ENCODE measurements around the gene FAF2.
A peak's percentile ranks its signal among the peaks of the same experiment; 100 is the strongest.
"Not testable (repeated sequence)": the region's sequence is repeated elsewhere in the genome, so short reads cannot be mapped to it uniquely, and the experiment has no call there.

Gene FAF2, protein sequence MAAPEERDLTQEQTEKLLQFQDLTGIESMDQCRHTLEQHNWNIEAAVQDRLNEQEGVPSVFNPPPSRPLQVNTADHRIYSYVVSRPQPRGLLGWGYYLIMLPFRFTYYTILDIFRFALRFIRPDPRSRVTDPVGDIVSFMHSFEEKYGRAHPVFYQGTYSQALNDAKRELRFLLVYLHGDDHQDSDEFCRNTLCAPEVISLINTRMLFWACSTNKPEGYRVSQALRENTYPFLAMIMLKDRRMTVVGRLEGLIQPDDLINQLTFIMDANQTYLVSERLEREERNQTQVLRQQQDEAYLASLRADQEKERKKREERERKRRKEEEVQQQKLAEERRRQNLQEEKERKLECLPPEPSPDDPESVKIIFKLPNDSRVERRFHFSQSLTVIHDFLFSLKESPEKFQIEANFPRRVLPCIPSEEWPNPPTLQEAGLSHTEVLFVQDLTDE

DNA sequence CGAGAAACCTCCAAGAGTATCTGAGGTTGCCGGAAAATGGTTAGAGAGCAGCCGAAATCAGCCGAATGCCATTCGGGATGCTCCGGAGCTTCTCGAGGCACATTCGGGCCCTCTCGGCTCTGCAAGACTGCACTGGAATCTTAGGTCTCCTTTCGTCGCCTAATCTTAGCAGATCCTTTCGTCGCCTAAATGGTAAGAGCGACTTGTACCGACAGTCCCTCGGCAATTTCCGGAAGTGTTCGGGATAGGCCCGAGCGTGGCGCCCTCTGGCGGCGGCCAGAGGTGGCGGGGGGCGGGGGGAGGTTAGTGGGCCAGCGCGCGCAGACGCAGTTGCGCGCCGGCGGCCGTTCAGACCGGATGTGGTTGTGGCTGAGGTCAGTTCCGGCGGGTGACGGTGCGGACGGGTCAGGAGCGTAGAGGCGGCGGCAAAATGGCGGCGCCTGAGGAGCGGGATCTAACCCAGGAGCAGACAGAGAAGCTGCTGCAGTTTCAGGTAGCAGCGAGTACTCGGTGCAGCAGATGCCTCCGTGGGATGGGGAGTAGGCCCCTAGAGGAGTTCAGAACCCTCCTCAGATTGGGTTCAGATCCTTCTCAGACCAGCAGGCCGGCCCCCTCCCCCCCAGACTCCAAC, at the start of gene FAF2:
Gene FAF2, plus strand, starts transcription at position 408 of the 631 bp plus-strand sequence. Its CDS starts 23 bp downstream, at position 431.
- DNase-seq = peak; percentile 85

GRCh38 chr5:176400382-176401156, 47.6 kb upstream of the FAF2 start:
- DNase-seq = no peak

GRCh38 chr5:176401281-176402205, 46.6 kb upstream of the FAF2 start:
- DNase-seq = no peak

DNA sequence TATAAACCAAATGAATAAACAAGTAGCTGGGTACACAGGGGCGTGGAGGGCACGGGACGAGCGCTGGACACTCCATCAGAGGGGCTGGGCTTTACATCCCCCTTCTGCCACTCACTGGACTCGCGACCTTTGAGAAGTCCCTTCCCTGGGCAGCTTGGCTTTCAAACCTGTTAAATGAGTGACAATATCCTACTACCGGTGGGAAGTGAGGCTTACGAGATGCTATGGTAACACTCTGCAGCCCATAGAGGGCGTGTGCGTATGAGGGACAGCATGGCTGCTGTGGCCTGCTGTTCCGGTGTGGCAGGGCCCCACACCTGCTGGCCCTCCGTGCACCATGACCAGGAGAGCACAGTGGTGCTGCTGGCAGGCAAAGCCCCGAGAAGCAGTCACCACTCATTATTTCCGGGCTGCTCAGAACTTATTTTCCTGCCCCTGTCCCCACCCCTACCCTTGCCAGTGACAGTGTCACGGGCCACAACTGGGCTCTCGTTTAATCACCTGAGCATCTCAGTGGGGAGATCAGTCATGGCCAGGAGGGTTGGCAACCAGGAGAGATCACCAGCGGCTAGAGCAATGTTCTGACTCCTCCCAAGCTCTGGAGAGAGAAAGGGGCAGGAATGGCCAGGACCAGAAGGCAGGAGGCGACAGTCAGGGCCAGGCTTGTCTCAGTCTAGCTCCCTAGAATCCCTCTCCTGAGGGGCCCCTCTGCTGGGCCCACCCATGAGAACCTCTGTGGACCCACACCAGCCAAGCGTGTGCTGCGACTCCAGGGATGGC, 42.3 kb upstream of the FAF2 start:
- DNase-seq = no peak

DNA sequence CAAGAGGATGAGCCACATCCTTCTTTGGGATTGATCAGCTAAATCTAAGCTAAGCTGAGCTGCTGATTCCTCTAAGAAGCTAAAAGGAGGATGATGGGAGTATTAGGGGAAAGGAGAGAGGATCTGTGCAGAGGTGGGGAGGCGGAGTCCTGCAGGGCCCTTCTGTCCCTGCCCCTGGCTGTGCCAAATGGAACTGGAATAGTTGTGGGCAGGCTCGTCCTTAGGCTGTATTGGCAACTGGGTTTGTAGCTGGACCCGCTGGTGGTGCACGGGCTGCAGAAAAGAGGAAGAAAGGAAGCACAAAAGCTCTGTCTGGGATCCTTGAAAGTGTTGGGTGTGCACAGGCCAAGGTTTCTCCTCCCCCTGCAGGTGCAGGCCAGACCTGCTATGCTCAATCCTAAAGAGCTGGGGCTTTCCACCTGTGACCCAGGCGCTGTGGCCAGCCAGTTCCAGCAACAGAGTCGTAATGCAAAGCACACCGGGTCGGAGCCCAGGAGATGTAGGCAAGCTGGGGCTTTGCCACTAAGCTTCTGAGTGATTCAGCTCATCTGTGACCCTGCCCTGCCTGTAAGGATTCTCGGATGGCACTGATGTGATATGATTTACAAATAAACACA, 41.6 kb upstream of the FAF2 start:
- DNase-seq = no peak

DNA sequence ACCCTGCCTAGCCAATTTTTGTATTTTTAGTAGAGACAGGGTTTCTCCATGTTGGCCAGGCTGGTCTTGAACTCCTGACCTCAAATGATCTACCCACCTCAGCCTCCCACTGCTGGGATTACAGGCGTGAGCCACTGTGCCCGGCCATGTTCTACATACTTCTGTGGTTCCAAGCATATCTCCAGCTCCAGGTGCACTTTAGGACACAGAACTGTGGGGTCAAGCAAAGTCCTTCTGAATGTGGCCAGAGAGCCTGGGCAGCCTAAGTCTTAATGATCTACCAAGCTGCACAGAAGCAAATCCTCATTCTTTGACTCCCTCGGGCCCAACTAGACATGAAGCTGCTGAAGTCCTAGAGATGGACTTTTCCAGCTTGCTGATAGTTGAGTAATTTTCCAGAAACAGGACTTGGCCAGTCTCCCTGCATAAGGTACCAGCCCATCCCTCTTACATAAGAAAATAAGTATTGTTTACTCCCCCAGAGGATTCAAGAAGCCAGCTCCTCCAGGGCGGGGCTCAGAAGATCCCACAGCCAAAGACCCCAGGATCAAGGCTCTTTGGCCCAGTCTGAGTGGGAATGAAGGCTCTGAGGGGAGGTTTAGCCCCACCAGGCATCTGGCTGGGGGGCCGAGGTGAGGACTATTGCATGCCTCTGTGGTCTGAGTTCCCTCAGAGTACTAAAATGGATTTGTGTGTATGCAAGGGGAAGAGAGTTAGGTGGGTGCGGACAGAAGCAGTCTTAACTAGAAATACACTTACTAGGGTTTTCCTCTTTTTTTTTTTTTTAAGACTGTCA, 40.5 kb upstream of the FAF2 start:
- no peak for DNase-seq

GRCh38 chr5:176408252-176408573, 40.0 kb upstream of the FAF2 start:
- DNase-seq = not testable (repeated sequence)

- no peak for DNase-seq
Observed at GRCh38 chr5:176408590-176408989, 39.6 kb upstream of the FAF2 start.

DNA sequence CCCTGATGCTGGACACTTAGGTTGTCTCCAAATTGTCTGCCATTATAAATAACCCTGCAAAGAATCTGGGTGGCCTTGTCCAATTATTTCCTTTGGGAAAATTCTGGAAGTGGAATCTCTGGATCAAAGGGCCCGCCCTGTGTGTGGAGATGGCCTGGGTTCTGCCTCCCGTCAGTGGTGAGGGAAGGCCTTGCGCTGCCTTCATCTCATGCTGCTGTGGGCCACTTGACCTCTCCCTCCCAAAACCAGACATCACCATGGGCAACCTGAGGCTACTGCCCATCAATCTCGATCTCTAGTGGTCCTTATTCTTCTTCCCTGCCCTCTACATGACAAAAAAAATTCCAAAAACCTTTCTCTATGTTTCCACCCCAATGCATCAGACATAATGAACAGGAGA, 38.4 kb upstream of the FAF2 start:
- DNase-seq = no peak

DNA sequence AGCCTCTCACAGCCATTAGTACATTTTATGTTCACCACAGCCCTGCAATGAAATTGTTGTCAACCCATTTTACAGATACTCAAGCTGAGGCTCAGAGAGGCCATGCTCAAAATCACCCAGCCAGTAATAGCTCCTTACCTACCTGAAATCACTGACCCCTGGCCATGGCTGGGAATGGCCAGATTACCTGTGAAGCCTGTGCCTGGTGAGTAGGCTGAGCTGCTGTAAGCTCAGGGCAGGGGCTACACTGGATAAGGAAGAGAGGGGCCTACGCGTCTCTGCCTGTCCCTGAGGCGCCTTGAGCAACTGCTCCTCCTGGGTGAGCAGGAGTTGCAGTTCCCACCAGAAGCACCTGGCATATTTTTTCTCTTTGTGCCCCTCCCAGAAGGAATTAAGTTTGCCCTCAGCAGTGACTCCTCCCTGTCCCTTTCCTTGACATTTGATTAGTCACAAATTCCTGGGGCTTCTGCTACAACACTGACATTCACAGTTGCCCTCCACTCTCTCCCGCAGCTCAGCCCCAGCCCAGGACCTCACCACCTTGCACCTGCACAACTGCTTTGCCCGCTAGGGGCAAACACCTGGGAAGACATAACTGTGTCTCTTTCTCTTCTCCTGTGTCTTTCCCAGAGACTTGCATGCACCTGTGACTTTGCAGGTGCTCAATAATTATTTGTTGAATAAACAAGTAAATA, 37.6 kb upstream of the FAF2 start:
- no peak for DNase-seq

- no peak for DNase-seq
Observed at GRCh38 chr5:176412517-176413254, 35.5 kb upstream of the FAF2 start.

- DNase-seq = no peak
Observed at GRCh38 chr5:176413255-176413565, 35.0 kb upstream of the FAF2 start.

DNA sequence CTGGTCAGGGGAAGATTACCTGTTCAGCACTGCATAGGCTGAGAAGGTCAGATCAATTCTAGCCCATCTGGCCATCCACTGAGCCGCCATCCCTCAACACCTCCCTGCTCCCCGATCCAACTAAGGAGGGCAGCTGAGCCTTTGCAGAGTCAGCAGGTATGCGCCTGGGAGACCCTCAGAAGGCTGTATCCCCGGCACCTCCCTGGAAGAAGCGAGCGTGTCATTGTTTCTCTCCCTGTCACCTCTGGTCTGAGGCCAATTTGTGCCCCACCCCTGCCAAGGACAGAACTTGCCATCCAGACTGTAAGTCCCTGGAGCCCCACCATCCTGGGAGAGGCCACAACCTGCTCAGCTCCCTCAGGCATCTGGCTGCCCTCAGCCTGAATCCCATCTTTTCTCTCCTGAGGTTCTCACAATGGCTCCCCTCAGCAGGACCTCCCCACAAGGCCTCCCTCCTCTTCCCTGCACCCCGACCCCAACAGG, 34.4 kb upstream of the FAF2 start:
- DNase-seq = no peak

- DNase-seq = no peak
Observed at GRCh38 chr5:176414704-176415103, 33.5 kb upstream of the FAF2 start.

GRCh38 chr5:176415240-176415951, 32.8 kb upstream of the FAF2 start:
- no peak for DNase-seq

- DNase-seq = peak; percentile 63
Observed at GRCh38 chr5:176415952-176416924, 31.9 kb upstream of the FAF2 start, which contains the start of gene CLTB. TSS of gene CLTB (minus strand) at chr5:176416539. CDS start at chr5:176416363, 176 bp downstream.

DNA sequence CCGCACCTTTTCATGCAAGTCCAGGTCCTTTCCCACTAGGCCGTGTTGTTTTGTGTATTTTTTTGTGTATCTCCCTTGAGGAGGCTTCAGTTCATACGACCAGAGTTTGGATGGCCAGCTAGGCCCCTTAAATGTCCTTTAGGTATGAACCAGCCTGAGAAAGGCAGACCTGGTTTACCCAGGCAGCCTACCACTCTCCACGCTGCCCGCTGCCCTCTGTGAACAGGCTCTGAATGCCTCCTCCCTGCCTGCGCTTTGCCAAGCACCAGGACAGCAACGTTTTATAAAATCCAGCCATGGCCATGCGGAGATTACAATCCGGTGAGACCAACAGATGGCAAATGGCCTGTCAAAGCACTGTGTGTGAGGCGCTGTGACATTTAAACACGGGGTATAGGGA, 31.2 kb upstream of the FAF2 start:
- no peak for DNase-seq
